ENCODE results near the gene TEKT2.
A peak's percentile ranks its signal among the peaks of the same experiment; 100 is the strongest.

TEKT2 gene, protein sequence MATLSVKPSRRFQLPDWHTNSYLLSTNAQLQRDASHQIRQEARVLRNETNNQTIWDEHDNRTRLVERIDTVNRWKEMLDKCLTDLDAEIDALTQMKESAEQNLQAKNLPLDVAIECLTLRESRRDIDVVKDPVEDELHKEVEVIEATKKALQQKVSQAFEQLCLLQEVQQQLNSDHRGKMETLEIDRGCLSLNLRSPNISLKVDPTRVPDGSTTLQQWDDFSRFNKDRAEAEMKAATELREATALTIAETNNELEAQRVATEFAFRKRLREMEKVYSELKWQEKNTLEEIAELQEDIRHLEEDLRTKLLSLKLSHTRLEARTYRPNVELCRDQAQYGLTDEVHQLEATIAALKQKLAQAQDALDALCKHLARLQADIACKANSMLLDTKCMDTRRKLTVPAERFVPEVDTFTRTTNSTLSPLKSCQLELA

DNA sequence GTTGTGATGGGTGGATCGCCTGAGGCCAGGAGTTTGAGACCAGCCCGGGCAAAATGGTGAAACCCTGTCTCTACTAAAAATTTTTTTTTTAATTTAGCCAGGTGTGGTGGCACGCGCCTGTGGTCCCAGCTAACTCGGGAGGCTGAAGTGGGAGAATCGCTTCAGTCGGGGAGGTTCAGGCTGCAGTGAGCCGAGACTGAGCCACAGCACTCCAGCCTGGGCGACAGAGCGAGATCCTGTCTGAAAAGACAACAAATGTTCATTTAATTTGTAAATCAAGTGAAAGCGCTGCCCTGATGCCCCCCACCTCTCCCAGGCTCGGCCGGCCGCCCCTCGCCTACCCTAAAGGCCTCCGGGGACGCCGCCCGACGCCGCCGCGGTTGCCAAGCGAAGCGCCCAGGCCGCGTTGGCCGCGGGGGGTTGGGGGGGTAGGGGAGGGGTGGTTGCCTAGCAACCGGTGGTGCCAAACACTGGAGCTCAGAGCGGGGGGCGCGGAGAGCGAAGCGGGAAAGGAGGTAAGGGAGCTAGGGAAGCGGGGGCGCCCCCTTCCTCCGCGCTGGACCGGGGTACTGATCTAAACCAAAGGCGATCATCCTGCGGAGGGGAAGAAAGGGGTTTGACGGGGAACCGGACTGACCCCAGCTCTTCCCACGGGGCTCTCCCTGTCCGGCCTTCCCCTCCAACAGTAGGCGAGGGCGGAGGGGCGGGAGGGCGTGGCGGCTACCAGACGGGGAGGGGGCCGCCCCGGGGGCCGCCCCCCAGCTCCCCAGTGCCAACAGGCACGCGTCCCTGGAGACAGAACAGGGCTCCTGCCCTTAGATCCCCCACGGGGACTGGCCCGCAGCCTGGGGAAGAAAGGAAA is at the start of gene TEKT2:
Gene TEKT2 (plus strand): TSS at position 460 of the 862 bp plus-strand sequence. CDS start 828 bp downstream, outside the sequence.
- H3K4me3 ChIP-seq (ENCODE audit: low read depth, low read length) = peak within 1 kb of the TSS; percentile 30
- TF ChIP-seq, protein P1, sequence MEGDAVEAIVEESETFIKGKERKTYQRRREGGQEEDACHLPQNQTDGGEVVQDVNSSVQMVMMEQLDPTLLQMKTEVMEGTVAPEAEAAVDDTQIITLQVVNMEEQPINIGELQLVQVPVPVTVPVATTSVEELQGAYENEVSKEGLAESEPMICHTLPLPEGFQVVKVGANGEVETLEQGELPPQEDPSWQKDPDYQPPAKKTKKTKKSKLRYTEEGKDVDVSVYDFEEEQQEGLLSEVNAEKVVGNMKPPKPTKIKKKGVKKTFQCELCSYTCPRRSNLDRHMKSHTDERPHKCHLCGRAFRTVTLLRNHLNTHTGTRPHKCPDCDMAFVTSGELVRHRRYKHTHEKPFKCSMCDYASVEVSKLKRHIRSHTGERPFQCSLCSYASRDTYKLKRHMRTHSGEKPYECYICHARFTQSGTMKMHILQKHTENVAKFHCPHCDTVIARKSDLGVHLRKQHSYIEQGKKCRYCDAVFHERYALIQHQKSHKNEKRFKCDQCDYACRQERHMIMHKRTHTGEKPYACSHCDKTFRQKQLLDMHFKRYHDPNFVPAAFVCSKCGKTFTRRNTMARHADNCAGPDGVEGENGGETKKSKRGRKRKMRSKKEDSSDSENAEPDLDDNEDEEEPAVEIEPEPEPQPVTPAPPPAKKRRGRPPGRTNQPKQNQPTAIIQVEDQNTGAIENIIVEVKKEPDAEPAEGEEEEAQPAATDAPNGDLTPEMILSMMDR (IDR thresholded peaks at IDR 0.05; ENCODE audit: insufficient read depth, low read depth, low read length, missing control alignments) = no peak
- no peak for DNase-seq (ENCODE audit: low read depth)

DNA sequence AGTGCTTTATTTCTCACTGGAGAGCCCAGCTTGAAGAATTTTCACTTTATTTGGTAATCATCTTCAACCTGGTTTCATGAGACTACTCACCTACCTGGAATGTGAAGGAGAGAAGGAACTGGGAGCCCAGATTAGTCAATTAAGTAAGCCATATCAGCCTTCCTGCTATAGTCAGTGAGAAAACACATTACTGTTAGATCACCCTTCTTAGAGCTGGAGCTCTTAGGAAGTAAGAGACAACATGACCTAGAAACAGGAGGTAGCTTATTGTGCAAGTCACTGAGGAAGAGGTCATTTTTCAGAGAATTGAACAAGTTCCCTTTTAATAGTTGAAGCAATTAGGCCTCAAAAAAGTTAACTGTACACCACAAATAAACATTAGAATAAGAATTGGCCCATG is 49.2 kb upstream of the TEKT2 start:
- TF ChIP-seq, protein P1 (IDR thresholded peaks at IDR 0.05; ENCODE audit: insufficient read depth, low read depth, low read length, missing control alignments) = no peak
- no peak overlapping the region for H3K4me3 ChIP-seq (ENCODE audit: low read depth, low read length)
- DNase-seq (ENCODE audit: low read depth) = no peak

DNA sequence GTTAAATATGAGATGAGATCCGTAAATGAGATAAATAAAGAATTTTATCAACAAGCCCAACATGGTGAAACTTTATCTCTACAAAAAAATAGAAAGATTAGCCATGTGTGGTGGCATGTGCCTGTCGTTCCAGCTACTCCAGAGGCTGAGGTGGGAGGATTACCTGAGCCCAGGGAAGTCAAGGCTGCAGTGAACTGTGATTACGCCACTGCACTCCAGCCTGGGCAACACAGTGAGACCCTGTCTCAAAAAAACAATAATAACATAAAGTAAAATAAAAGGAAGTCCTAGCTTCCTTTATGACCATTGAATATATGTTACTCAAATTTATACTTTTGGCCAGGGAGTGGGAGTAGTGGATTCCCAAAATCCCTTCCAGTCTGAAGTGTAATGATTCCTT is 48.7 kb upstream of the TEKT2 start:
- DNase-seq (ENCODE audit: low read depth) = no peak
- no peak overlapping the region for H3K4me3 ChIP-seq (ENCODE audit: low read depth, low read length)
- TF ChIP-seq, protein P1 (IDR thresholded peaks at IDR 0.05; ENCODE audit: insufficient read depth, low read depth, low read length, missing control alignments) = no peak

DNA sequence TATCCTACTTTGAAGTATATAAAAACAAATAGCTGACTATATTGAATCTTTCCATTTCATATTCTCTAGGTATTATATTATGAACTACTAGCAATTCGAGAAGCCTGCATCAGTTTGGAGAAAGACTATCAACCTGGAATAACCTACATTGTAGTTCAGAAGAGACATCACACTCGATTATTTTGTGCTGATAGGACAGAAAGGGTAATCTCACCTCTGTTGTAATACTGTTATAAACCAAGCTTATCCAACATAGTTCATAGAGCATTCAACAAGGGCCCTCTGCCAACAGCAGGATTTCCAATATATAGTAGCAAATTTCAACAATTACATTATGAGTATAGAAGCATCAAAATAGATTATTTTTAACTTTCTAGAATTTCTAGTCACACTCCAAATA is 43.7 kb upstream of the TEKT2 start:
- no peak overlapping the region for H3K4me3 ChIP-seq (ENCODE audit: low read depth, low read length)
- DNase-seq (ENCODE audit: low read depth) = no peak
- TF ChIP-seq, protein P1 (IDR thresholded peaks at IDR 0.05; ENCODE audit: insufficient read depth, low read depth, low read length, missing control alignments) = no peak

DNA sequence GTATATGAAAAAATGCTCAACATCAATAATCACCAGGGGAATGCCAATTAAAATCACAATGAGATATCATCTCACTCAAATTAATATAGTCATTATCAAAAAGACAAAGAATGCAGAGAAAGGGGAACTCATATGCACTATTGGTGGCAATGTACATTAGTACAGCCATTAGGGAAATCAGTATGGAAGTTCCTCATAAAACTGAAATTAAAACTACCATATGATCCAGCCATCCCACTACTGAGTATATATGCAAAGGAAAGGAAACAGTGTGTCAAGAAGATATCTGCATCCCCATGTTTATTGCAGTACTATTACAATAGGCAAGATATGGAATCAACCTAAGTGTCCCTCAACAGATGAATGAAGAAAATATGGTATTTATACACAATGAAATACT is 32.1 kb upstream of the TEKT2 start:
- no peak overlapping the region for H3K4me3 ChIP-seq (ENCODE audit: low read depth, low read length)
- DNase-seq (ENCODE audit: low read depth) = no peak
- TF ChIP-seq, protein P1 (IDR thresholded peaks at IDR 0.05; ENCODE audit: insufficient read depth, low read depth, low read length, missing control alignments) = no peak

DNA sequence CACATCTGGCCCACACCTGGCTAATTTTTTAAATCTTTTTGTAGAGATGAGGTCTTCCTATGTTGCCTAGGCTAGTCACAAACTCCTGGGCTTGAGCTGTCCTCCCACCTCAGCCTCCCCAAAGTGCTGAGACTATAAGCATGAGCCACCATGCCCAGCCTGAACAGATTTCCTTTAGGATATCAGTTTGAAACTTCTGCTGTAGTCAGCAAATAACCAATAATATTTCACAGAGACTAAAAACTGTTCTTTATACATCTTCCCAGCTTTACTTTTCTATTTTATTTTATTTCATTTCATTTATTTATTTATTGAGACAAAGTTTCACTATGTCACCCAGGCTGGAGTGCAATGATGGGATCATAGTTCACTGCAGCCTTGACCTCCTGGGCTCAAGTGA is 29.9 kb upstream of the TEKT2 start:
- TF ChIP-seq, protein P1 (IDR thresholded peaks at IDR 0.05; ENCODE audit: insufficient read depth, low read depth, low read length, missing control alignments) = no peak
- H3K4me3 ChIP-seq (ENCODE audit: low read depth, low read length) = no peak overlapping the region
- no peak for DNase-seq (ENCODE audit: low read depth)
